ENCODE results near the gene TMEM174. TPM values are rescaled to one million over a fixed set of nuclear protein-coding genes. Genes with fewer than 3 reads are reported as not detected.

The TMEM174 gene
- total RNA-seq, 2 donors from 2014 or later: not detected

- peaks cover 8 to 15% of the 10 kb centered on the region in 2 donors for H3K36me3 Mint-ChIP-seq
- H3K27ac Mint-ChIP-seq: no peak overlapping the region
- no peak for ATAC-seq
These were observed 6.7 kb downstream of the TMEM174 start for GRCh38 chr5:73179730-73180129.

DNA sequence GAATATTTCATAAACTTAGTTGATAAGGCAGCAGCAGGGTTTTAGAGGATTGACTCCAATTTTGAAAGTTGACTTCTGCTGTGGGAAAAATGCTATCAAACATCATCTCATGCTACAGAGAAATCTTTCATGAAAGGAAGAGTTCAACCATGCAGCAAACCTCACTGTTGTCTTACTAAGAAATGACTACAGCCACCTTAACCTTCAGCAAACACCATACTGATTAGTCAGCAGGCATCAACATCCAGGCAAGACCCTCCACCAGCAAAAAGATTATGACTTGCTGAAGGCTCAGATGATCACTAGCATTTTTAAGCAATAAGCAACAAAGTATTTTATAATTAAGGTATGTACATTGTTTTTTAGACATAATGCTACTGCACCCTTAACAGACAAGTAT is 7.6 kb downstream of the TMEM174 start:
- peaks cover 5 to 9% of the 10 kb centered on the region in 2 donors for H3K9me3 Mint-ChIP-seq
- DNase-seq (ENCODE audit: low spot score in 2 of 2) (no peak), ATAC-seq (no peak)
- H3K27ac Mint-ChIP-seq: no peak overlapping the region
- peaks cover 8 to 16% of the 10 kb centered on the region in 2 donors for H3K36me3 Mint-ChIP-seq

More at GRCh38 chr5:73179730-73180129, 6.7 kb downstream of the TMEM174 start:
- H3K9me3 Mint-ChIP-seq: peaks cover 5% of the 10 kb centered on the region in 2 donors
- no peak for DNase-seq (ENCODE audit: low spot score in 2 of 2)

GRCh38 chr5:73182307-73182706 is 9.3 kb downstream of the TMEM174 start:
- H3K36me3 Mint-ChIP-seq: peaks cover 8 to 16% of the 10 kb centered on the region in 2 donors
- DNase-seq (ENCODE audit: low spot score in 2 of 2): no peak
- H3K9me3 Mint-ChIP-seq: peaks cover 5 to 9% of the 10 kb centered on the region in 2 donors
- no peak overlapping the region for H3K27ac Mint-ChIP-seq
- ATAC-seq: no peak

DNA sequence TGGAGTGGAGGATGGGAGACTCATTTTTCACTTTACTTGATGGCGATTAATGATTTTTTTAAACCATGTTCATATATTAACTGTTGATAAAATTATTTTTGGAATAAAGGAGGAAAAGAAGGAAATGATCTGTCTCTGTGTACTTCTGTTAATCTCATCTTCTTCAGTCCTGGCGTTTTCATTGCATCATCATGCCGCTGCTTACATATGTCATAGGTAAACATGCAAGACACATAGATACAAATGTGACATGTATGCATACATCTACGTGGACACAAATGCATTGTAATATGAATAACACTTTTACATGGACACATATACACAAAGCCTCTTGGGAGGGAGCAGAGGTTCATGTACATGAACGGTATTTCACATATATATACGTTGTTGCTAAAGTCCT is 10.0 kb downstream of the TMEM174 start:
- ATAC-seq: no peak
- Mint-ChIP-seq H3K27ac (no peak overlapping the region), H3K9me3 (peaks cover 5 to 9% of the 10 kb centered on the region in 2 donors), H3K36me3 (peaks cover 8 to 14% of the 10 kb centered on the region in 2 donors)
- DNase-seq (ENCODE audit: low spot score in 2 of 2): no peak

DNA sequence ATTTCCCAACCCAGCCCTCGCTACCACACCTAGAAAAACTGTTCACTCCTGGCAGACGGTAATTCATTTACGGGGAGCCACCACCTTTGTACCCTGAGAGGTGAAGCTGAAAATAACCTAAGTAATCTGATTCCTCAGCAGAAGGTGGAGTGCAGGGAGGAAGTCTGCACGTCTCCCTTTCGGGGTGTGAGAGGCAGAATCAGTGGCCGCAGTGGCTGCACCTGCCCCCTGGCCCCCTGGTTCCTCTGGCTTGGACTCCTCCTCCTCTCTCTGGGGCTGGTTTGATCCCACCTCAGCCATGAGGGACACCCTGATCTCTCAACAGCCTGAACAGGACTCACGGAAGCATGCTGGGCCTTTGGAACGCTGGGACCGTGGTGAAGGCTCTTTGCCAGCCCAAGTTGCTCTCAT is 10.5 kb downstream of the TMEM174 start:
- DNase-seq (ENCODE audit: low spot score in 2 of 2): no peak
- peaks cover 8 to 10% of the 10 kb centered on the region in 2 donors for H3K36me3 Mint-ChIP-seq
- no peak overlapping the region for H3K27ac Mint-ChIP-seq
- ATAC-seq: no peak
- H3K9me3 Mint-ChIP-seq: peaks cover 5 to 9% of the 10 kb centered on the region in 2 donors

- peaks cover 8 to 10% of the 10 kb centered on the region in 2 donors for H3K36me3 Mint-ChIP-seq
- ATAC-seq: no peak
- peaks cover 5 to 9% of the 10 kb centered on the region in 2 donors for H3K9me3 Mint-ChIP-seq
- H3K27ac Mint-ChIP-seq: no peak overlapping the region
- no peak for DNase-seq (ENCODE audit: low spot score in 2 of 2)
These were observed 14.0 kb downstream of the TMEM174 start for GRCh38 chr5:73186976-73187375.

GRCh38 chr5:73188764-73189531 is 16.0 kb downstream of the TMEM174 start:
- peaks cover 6 to 8% of the 10 kb centered on the region in 2 donors for H3K36me3 Mint-ChIP-seq
- no peak overlapping the region for H3K27ac Mint-ChIP-seq
- no peak for DNase-seq (ENCODE audit: low spot score in 2 of 2)
- H3K9me3 Mint-ChIP-seq: peaks cover 5 to 9% of the 10 kb centered on the region in 2 donors
- no peak for ATAC-seq

DNA sequence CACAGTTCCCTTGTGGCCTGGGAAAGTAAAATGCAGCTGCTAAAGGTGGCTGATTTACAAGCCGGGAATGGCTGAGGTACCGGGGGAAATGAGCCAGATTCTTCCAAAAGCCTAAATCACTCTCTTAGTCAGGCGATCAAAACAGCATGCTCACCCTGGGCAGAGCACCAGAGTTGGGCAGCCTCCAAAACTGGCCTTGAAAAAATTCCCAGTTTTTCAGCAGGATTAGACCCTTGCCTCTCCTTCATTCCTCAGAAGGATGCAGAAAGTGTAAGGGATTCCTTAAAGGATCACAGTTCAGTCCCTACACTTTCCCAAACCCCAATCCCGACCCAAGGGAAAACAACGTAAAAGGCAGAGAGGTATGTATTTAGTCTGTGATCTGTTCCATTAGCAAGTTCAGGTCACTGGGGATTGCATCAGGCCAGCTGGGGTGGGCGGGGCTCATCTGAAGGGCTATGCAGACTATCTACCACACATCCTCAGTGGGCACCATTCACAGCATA is 16.9 kb downstream of the TMEM174 start:
- Mint-ChIP-seq H3K9me3 (peaks cover 0 to 4% of the 10 kb centered on the region in 2 donors), H3K36me3 (no peaks in the 10 kb centered on the region), H3K27ac (no peak overlapping the region)
- no peak for DNase-seq (ENCODE audit: low spot score in 2 of 2)
- no peak for ATAC-seq

GRCh38 chr5:73192370-73192769 is 19.4 kb downstream of the TMEM174 start:
- DNase-seq (ENCODE audit: low spot score in 2 of 2) (no peak), ATAC-seq (no peak)
- no peaks in the 10 kb centered on the region for H3K9me3 Mint-ChIP-seq
- no peaks in the 10 kb centered on the region for H3K36me3 Mint-ChIP-seq
- no peak overlapping the region for H3K27ac Mint-ChIP-seq

DNA sequence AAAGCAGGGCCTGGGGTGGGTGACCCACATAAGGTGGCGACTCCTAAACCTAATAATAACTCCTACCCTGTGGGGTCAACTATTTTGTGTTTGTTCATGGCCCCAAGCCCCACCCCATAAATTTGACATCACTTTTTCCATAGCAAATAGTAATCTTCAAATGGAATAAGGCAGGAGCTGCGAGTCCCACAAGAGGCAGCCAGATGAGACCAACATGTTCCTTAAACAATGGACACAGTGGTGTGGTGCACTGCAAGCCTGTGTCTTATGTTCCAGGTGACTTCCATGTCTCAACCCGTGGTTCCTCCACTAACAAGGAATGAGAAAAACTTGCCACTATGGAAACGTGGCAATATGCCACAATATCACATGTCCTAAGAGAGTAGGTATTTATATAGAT is 20.6 kb downstream of the TMEM174 start:
- no peaks in the 10 kb centered on the region for H3K36me3 Mint-ChIP-seq
- H3K27ac Mint-ChIP-seq: no peak overlapping the region
- no peak for DNase-seq (ENCODE audit: low spot score in 2 of 2)
- ATAC-seq: no peak
- H3K9me3 Mint-ChIP-seq: no peaks in the 10 kb centered on the region

DNA sequence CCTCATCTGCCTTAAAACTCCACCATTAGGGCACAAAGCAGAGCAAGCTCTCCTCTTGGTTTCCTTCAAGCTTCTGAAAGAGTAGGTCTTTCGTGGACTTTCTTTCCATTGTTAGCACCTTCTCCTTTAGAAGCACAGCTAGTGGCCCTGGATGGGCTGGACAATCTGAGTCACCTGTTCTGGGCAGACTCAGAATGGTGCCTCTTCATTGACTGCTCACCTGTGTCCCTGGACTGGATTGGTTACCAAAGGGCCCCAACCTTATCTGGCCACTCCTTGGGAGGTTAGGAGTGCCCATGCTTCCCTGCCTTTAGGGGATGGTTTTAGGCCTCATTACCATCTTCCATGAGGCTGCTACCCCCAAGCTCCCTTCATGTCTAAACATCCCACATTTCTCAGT is 23.2 kb downstream of the TMEM174 start:
- Mint-ChIP-seq H3K27ac (no peak overlapping the region), H3K9me3 (no peaks in the 10 kb centered on the region), H3K36me3 (no peaks in the 10 kb centered on the region)
- DNase-seq (ENCODE audit: low spot score in 2 of 2) (no peak), ATAC-seq (no peak)

DNA sequence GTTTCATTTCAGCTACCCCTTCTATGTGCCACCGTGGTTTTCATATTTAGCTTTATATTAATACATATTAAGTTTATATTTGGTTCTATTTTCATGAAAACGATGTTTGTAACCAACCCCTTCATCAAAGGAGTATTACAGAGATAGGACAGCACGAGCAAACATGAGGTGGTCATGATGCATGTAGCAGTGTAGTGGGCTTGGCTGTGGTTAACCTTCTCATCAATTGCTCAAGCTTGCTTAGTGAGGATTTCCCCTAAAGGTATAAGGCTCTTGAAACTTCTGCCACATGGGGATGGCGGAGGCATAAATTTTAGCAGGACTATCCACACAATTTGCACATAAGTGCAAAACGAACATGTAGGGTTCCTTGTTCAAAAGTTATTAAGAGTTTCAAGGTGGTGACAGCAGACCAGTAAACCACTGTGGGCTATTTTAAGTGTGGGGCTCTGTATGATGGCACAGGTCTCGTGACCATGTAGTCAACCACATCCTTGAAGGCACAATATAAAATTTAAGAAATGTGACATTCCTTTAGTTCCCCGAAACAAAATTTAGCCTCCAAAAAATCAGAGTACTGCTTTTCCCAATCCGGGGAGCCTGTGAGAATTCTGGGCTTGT is 24.8 kb downstream of the TMEM174 start:
- no peak overlapping the region for H3K27ac Mint-ChIP-seq
- no peaks in the 10 kb centered on the region for H3K9me3 Mint-ChIP-seq
- ATAC-seq (no peak), DNase-seq (ENCODE audit: low spot score in 2 of 2) (no peak)
- H3K36me3 Mint-ChIP-seq: no peaks in the 10 kb centered on the region

DNA sequence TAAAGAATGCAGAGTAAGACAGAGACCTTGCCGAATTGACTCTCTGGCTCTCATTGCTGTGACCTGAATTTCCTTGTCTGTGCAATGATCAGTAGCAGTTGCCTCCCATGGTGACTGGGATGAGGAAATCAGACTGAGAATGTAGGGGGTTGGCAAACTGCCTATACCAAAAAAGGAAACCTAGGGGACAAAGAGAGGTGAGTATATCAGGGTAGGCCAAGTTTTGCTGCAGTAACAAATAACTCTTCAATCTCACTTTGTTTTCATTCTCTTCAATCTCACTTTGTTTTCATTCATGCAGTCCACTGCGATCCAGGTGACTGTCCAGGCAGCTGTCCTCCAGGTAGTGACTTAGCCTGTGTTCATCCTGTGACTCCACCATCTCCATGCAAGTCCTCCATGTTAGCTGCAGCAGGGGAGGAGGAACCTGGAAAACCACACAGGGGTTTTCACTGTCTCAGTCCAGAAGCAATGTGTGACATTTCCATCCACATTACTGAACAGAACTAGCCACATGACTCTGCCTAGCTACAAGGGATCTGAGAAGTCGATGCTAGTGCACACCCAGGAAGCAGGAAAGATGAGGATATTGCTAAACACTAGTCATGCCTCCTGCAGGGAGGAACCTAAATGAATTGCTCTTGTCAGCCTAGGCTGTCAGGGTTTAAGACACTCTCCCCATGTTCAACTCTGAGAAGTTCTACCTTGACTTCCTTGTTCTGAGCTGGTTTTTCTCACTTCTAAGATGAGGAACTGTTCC is 26.0 kb downstream of the TMEM174 start:
- ATAC-seq: no peak

GRCh38 chr5:73199671-73200070 is 26.7 kb downstream of the TMEM174 start:
- no peak overlapping the region for H3K27ac Mint-ChIP-seq
- no peaks in the 10 kb centered on the region for H3K9me3 Mint-ChIP-seq
- no peaks in the 10 kb centered on the region for H3K36me3 Mint-ChIP-seq
- ATAC-seq (no peak), DNase-seq (ENCODE audit: low spot score in 2 of 2) (no peak)

More for the DNA sequence above, 26.0 kb downstream of the TMEM174 start:
- H3K9me3 Mint-ChIP-seq: no peaks in the 10 kb centered on the region
- no peak overlapping the region for H3K27ac Mint-ChIP-seq
- no peaks in the 10 kb centered on the region for H3K36me3 Mint-ChIP-seq
- DNase-seq (ENCODE audit: low spot score in 2 of 2): no peak

GRCh38 chr5:73201547-73202513 is 28.8 kb downstream of the TMEM174 start:
- DNase-seq (ENCODE audit: low spot score in 2 of 2): peak; percentile 67 to 78
- no peaks in the 10 kb centered on the region for H3K9me3 Mint-ChIP-seq
- peaks cover 0 to 6% of the 10 kb centered on the region in 2 donors for H3K36me3 Mint-ChIP-seq
- no peak overlapping the region for H3K27ac Mint-ChIP-seq
- ATAC-seq: peak; percentile 93 to 94

GRCh38 chr5:73204332-73204731 is 31.3 kb downstream of the TMEM174 start:
- peaks cover 10 to 11% of the 10 kb centered on the region in 2 donors for H3K9me3 Mint-ChIP-seq
- no peak overlapping the region for H3K27ac Mint-ChIP-seq
- ATAC-seq (no peak), DNase-seq (ENCODE audit: low spot score in 2 of 2) (no peak)
- H3K36me3 Mint-ChIP-seq: peaks cover 19 to 26% of the 10 kb centered on the region in 2 donors
